GM12801 (cell line): ENCODE data around the gene SLC27A1.

Source experiments
- CTCF ChIP-seq: IDR thresholded peaks from one replicate; pipeline ENCODE4 v1.5.1; 2011; ENCODE audit warnings: control low read depth; ENCODE audit not compliant: insufficient read length; ENCODE audit errors: extremely low read depth

The SLC27A1 gene

GRCh38 chr19:17554968-17555479, 84.7 kb downstream of the SLC27A1 start:
- no peak for TF ChIP-seq CTCF

- no peak for TF ChIP-seq CTCF
Measured at GRCh38 chr19:17555480-17555928, 85.2 kb downstream of the SLC27A1 start, which contains the start of gene COLGALT1. Gene COLGALT1 (plus strand): TSS chr19:17555649. CDS start chr19:17555714, 65 bp downstream.
